MM.1S (cell line): ENCODE data around the gene SLC22A13.

Source experiments
- EZH2 ChIP-seq: fragments of 300-600 bp; sonication (generic); optimal IDR thresholded peaks from 2 replicates; pipeline ENCODE3; 2017; ENCODE audit warnings: low read depth, mild to moderate bottlenecking, antibody characterized with exemption, low read length, mixed read lengths
- EZH2phosphoT487 ChIP-seq: fragments of 300-600 bp; sonication (generic); IDR thresholded peaks from 2 replicates; pipeline ENCODE4 v1.6.1; 2018; ENCODE audit warnings: antibody characterized with exemption, low read length
- TF ChIP-seq, protein P1 (sequence below): fragments of 300-600 bp; sonication (generic); IDR thresholded peaks from 2 replicates; pipeline ENCODE4 v1.5.1; 2016; ENCODE audit warnings: antibody characterized with exemption, low read length, mixed read lengths

GRCh38 chr3:38312356-38312755 lies 46.7 kb downstream of the SLC22A13 start:
- TF ChIP-seq, protein P1, sequence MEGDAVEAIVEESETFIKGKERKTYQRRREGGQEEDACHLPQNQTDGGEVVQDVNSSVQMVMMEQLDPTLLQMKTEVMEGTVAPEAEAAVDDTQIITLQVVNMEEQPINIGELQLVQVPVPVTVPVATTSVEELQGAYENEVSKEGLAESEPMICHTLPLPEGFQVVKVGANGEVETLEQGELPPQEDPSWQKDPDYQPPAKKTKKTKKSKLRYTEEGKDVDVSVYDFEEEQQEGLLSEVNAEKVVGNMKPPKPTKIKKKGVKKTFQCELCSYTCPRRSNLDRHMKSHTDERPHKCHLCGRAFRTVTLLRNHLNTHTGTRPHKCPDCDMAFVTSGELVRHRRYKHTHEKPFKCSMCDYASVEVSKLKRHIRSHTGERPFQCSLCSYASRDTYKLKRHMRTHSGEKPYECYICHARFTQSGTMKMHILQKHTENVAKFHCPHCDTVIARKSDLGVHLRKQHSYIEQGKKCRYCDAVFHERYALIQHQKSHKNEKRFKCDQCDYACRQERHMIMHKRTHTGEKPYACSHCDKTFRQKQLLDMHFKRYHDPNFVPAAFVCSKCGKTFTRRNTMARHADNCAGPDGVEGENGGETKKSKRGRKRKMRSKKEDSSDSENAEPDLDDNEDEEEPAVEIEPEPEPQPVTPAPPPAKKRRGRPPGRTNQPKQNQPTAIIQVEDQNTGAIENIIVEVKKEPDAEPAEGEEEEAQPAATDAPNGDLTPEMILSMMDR, result no peak
- TF ChIP-seq EZH2 (no peak), EZH2phosphoT487 (no peak)
